Activated CD4-positive, alpha-beta T cell treated with anti-CD3 and anti-CD28 coated beads, Interleukin-2, amount 50 U/mL, for 1 hour (primary cell): ENCODE results near the gene USP14.
A peak's percentile ranks its signal among the peaks of the same experiment; 100 is the strongest.
"Not testable (repeated sequence)": the region's sequence is repeated elsewhere in the genome, so short reads cannot be mapped to it uniquely, and the experiment has no call there.

Experiments used
- DNase-seq: peaks from one replicate; pipeline ENCODE4 v3.0.0-alpha.2; 2020

USP14 gene

DNA sequence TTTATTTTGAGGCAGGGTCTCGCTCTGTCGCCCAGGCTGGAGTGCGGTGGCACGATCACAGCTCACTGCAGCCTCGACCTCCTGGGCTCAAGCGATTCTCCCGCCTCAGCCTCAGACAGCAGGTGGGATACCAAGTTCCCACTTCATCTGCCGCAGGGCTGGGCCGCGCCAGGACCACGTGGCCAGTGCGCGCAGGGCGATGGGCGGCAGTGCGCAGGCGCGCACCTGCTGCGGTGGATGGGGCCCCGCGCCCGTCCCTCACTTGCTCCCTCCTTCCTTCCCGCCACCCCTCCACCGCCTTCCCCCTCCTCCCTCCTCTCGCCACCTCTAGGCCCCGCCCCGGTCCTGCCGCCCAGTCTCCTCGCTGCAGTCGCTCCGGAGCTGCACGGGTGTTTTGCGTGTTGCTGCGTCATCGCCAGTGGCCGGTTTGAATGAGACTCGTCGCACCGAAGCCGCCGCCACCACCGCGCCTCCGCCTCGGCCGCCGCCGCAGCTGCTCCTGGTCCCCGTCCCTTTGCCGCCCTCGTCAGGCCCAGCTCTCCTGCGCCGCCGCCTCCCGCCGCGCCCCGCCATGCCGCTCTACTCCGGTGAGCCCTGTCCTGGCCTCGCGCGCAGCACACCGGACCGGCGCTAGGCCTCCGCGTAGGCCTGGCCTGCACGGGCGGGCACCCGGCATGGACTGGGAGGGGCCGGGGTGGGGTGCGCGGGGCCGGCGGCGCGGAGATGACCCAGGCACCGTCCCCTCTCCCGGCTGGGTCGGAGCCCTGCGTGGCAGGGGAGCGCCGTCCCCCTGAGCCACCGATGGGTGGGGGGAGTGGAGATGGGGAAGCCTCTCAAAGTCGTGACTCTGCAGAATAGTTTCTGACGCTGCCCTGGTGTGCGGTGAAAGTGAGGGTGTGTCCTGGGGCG is at the start of gene USP14:
Gene USP14, plus strand, starts transcription at position 430 of the 909 bp plus-strand sequence. Its CDS starts 142 bp downstream, at position 572.
- peak; percentile 97 for DNase-seq

DNA sequence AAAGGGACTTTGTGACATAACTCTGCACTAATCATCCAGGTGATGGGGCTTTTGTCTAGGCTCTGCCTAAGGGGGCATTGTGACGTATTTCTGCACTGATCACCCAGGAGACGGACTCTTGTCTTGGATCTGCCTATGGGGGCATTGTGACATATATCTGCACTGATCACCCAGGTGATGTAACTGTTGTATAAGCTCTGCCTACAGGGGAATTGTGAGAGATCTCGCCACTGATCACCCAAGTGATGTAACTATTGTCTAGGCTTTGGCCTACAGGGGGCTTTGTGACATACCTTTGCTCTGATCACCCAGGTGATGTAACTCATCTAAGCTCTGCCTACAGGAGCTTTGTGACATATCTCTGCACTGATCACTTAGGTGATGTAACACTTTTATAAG is 49.7 kb upstream of the USP14 start:
- DNase-seq = not testable (repeated sequence)

DNA sequence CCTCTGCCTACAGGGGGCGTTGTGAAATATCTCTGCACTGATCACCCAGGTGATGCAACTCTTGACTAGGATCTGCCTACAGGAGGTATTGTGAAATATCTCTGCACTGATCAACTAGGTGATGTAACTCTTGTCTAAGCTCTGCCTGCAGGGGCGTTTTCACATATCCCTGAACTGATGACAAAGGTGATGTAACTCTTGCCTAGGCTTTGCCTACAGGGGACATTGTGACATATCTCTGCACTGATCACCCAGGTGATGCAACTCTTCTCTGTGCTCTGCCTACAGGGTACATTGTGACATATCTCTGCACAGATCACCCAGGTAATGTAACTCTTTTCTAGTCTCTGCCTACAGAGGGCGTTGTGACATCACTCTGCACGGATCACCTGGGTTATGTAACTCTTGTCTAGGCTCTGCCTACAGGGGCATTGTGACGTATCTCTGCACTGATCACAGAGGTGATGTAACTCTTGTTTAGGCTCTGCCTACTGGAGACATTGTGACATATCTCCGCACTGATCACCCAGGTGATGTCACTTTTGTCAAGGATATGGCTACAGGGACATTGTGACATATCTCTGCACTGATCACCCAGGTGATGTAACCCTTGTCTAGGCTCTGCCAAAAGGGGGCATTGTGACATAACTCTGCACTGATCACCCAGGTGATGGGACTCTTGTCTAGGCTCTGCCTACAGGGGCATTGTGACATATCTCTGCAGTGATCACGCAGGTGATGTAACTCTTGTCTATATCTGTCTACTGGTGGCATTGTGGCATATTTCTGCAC is 49.0 kb upstream of the USP14 start:
- peak; percentile 30 for DNase-seq

DNA sequence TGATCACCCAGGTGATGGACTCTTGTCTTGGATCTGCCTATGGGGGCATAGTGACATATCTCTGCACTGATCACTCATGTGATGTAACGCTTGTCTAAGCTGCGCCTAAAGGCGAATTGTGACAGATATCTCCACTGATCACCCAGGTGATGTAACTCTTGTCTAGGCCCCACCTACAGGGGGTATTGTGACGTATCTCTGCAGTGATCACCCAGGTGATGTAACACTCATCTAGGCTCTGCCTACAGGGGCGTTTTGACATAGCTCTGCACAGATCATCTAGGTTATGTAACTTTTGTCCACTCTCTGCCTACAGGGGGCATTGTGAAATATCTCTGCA is 48.5 kb upstream of the USP14 start:
- DNase-seq = peak; percentile 4

DNA sequence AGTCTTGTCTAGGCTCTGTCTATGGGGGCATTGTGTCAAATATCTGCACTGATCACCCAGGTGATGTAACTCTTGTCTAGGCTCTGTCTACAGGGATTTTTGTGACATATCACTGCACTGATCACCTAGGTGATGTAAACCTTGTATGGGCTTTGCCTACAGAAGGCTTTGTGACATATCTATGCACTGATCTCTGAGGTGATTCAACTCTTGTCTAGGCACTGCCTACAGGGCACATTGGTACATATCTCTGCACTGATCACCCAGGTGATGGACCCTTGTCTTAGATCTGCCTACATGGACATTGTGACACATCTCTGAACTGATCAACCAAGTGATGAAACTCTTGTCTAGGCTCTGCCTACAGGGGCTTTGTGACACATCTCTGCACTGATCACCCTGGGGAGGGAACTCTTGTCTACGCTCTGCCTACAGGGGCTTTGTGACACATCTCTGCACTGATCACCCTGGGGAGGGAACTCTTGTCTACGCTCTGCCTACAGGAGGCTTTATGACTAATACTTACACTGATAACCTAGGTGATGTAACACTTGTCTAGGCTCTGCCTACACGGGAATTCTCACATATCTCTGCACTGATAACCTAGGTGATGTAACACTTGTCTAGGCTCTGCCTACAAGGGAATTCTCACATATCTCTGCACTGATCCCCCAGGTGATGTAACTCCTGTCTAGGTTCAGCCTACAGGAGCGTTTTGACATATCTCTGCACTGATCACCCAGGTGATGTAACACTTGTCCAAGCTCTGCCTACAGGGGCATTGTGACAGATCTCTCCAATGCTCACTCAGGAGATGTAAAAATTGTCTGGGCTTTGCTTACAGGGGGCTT is 47.8 kb upstream of the USP14 start:
- peak; percentile 11 for DNase-seq

DNA sequence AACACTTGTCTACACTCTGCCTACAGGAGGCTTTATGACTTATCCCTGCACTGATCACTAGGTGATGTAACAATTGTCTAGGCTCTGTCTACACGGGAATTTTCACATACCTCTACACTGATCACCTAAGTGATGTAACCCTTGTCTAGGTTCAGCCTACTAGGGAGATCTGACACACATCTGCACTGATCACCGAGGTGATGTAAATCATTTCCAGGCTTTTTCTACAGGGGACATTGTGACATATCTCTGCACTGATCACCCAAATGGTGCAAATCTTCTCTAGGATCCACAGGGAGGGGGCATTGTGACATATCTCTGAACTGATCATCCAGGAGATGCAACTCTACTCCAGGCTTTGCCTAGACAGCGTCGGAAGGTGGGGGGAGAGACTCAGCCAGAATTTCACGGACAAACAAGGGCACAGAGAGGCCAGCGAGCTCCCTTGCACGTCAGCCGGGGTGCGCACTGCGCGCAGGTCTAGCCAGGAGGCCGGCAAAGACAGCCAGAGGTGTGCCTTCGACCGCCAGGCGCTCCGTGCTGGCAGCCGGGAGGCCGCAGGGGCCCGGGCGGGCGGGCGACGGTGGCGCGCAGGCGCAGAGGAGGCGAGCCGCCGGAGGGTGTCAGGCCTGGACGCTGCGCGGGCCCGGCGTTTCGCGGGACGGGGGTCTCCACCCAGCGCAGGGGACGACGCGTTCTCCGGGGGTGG is 46.9 kb upstream of the USP14 start:
- peak; percentile 64 for DNase-seq

DNA sequence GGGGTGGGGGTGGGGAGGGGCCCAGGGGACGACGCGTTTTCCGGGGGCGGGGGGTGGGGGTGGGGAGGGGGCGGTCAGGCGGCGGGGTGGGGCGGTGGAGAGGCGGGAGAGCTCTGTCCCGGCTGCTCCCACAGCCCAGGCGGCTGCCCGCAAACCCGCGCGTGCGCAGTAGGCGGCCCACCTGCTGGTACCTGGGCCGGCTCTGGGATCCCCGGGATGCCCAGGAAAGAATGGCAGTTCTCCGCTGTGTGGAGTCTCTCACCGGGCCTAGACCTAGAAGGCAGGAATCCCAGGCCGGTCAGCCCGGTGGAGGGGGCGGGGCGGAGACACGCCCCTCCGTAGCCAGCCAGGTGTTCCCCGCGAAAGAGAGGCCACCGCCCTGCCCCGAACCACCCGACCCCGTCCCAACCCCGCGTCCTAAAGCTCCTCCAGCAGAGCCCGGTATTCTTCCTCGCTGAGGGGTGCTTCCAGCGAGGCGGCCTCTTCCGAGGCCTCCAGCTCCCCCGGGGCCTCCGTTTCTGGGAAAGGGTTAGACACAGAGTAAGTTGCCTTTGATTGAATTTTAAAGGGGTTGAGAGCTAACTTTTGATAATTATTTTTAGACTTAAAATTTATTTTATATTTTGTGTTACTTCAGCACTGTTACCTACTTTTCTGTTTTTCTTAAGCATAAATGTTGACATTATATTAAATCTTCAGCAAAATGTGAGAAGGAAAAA is 46.2 kb upstream of the USP14 start:
- peak; percentile 8 for DNase-seq

DNA sequence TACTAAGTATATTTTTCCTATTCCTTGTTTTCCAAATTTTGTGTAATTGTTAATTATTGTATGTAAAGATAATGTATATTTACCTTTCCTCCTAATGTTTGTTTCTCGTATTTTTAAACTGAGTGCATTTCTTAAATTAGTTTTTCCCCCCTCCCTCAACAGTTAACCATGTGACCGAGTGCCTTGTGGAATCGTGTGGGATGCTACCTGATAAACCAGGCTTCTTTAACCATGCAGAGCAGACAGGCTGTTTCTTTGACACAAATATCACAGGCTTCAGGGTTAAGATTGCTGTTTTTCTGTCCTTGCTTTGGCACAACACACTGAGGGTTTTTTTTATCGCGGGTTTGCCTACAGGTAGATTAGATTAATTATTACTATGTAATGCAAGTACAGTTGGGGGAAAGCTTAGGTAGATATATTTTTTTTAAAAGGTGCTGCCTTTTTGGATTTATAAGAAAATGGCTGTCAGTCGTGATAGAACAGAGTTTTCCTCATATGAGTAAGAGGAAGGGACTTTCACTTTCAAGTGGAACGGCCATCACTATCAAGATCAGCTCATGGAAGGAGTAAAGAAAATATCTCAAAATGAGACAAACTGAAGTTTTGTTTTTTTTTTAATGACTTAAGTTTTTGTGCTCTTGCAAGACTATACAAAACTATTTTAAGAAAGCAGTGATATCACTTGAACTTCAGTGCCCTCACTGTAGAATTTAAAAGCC is 37.7 kb upstream of the USP14 start:
- not testable (repeated sequence) for DNase-seq

DNA sequence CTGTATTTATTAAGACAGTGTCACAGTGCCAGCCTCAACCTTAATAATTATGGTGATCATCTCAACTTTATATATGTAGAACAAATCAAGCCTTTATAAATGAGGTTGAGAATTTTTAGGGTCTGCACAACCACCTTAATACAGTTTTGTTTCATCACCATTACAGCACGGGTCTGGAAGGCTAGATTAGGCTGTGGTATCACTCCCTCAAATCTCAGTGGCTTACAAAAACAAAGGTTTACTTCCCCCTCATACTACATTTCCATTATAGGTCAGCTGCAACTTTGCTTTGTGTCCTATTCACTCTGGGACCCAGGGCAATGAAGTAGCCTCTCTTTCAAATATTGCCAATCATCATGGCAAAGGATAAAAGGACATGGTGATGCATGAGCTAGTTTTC is 23.3 kb upstream of the USP14 start:
- DNase-seq = no peak

DNA sequence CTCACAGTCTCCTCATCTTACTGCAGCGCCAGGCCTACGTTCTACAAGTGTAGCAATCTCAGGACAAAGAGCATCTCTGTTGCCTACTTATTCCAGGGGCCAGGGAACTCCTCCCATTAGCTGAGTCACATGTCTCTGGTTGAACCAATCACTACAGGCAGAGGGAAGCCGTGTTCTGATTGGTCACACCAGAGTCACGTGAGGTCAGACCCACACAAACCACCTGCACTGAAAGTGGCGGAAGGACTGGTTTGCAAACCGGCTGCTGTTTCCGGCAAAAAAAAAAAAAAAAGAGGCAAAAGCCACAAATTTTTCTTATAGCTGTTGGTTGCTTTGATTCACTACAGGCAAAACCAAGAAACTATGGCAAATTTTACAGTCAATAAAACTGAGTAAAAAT is 21.9 kb upstream of the USP14 start:
- peak; percentile 17 for DNase-seq

DNA sequence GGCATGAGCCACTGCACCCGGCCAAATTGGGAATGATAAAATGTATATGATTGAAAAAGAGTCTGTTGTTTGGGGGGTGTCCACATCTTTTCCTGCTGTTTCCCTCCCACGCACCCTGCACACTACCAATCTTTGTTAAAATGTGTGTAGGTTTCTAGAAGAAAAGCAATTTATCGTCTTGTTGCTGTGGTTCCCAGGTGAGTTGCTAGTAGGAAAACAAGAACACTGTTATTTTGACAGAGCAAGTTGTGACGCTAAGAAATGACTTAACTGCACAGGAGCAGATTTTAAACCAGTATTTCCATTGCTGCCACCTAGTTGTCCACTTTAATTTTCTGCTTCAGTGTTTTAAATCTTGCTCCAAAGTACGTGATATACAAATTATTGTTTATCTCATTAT is 21.0 kb upstream of the USP14 start:
- no peak for DNase-seq

DNA sequence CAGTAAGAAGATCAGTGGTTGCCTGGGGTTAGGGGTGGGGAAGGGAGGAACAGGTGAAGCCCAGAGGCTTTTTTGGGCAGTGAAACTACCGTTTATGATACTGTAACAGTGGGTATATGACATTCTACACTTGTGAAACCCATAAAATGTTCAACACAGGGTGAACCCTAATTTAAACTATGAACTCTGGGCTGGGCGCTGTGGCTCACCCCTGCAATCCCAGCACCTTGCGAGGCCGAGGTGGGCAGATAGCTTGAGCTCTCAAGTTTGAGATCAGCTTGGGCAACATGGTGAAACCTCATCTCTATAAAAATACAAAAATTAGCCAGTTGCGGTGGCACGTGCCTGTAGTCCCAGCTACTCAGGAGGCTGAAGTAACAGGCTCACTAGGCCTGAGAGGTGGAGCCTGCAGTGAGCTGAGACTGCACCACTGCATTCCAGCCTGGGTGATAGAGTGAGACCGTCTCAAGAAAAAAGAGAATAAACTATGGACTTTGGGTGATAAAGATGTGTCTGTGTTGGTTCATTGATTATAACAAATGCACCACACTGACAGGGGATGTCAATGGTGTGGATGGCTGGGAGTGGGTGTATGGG is 17.6 kb upstream of the USP14 start:
- DNase-seq = no peak

DNA sequence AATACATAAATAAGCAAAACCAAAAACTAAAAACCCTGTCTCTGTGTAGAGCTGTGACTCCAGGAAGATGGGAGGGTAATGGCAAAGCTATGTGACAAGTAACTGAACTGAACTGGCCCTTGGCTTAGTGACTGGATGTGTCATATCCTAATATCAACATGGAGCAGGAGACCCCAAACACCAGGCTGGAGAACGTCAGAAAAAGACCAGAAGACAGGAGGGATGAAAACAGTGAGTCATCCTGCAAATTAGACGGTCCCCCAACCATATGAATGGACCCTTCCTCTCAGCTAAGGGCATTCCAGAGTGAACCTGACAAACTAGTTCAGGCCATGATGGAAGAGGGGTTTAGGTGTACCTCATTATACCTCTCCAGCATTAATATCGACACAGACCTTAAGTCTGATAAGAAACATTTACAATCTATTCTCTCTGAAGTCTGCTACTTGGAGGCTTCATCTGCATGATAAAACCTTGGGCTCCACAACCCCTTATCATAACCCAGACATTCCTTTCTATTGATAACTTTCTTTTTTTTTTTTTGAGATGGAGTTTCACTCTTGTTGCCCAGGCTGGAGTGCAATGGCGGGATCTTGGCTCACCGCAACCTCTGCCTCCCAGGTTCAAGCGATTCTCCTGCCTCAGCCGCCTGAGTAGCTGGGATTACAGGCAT is 15.6 kb upstream of the USP14 start:
- not testable (repeated sequence) for DNase-seq

DNA sequence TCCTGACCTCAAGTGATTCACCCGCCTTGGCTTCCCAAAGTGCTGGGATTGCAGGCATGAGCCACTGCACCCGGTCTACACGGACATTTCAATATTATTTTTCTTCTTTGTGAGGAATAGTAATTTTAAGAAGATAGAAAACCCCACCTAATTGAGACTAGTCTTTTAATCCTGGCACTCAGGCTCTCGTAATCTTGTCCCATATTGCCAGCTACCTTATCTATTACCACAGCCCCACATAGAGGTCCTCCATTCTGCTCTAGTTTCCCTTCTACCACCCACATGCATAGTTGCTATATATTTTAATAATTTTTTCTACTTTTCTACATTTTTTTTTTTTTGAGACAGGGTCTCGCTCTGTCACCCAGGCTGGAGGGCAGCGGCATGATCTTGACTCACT is 9.5 kb upstream of the USP14 start:
- DNase-seq = no peak

DNA sequence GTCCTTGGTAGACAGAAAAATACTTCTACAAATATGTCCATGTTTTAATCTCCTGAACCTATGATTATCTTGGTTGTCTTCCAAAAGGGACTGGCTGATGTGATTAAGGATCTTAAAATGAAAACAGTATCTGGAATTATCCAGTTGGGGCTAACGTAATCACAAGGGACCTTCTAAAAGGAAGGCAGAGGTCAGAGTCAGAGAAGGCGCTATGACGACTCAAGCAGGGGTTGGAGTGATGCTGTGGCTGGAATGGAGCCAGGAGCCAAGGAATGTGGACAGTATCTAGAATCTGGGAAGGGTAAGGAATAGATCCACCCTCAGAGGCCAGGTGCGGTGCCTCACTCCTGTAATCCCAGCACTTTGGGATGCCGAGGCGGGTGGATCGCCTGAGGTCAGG is 4.2 kb upstream of the USP14 start:
- DNase-seq = no peak

DNA sequence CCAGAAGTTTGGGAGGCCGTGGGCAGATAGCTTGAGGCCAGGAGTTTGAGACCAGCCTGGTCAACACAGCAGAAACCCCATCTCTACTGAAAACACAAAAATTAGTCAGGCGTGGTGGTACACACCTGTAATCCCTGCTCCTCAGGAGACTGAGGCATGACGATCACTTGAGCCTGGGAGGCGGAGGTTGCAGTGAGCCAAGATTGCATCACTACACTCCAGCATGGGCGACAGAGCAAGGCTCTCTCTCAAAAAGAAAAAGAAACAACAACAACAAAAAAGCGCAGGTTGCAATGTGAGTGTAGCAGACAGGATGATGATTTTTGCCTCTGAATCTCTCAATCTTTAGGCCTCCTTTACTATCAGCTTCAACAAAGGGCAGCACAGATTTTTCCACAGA is 2.7 kb upstream of the USP14 start:
- DNase-seq = no peak

DNA sequence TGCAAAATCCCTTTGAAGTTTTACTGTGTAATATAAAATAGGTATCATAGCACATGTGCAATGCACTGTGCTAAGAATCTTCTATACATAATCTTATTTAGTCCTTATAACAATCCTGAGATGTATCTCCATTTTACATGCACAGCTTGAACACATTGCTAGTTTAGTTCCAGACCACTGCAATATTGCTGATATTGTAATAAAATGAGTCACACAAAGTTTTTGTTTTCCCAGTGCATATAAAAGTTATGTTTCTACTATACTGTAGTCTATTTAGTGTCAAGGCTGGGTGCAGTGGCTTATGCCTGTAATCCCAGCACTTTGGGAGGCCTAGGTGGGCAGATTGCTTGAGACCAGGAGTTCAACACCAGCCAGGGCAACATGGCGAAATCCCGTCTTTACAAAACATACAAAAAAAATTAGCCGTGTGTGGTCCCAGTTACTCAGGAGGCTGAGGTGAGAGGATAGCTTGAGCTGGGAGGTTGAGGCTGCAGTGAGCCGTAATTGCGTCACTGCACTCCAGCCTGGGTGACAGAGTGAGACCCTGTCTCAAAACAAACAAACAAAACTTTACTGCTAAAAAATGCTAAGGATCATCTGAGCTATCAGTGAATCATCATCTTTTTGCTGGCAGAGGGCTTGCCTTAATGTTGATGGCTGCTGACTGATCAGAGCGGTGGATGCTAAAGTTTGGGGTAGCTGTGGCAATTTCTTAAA is 1.7 kb upstream of the USP14 start:
- no peak for DNase-seq

DNA sequence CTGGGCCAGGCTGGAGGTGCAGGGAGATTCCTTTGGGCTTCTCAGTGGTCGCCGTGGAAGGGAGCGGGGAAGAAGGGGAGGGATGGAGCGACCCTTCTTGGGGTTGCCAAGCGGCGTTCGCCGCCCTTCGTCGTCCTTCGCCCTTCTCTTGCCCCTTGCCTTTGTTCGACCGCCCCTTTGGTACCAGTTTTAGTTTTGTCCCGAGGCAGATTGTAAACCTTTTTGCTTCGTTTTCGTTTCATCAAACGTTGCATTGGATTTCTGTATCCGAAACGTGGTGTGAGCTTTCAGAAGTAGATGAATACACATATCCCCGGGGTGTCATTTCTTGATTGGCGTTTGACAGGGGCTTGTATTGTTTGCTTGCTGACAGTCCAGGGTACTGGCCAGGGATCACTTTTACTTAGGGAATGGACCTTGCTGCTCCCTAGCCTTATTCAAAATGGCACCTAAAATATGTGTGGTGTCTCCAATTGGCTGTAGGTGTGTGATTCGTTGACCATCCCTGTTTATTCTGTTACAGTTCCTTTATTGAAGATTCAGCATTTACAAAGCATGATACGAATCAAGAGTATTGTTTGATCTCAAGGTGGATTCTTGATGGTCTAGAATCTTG is 788 bp downstream of the USP14 start:
- DNase-seq = no peak

DNA sequence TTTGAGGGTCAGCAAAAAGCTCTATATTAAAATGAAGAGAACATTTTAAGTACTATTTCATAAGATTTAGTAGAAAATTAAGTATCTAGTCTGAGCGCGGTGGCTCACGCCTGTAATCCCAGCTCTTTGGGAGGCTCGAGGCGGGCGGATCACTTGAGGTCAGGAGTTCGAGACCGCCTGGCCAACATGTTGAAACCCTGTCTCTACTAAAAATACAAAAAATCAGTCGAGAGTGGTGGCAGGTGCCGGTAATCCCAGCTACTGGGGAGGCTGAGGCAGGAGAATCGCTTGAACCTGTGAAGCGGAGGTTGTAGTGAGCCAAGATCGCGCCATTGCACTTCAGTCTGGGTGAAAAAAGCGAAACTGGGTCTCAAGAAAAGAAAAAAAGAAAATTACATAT is 1.6 kb downstream of the USP14 start:
- DNase-seq = no peak
